ENCODE data around the gene PDE6C.

- TF ChIP-seq TAF1 (IDR thresholded peaks at IDR 0.05; ENCODE audit: borderline replicate concordance, insufficient read depth, low read length) (no peak), SIN3A (IDR thresholded peaks at IDR 0.05; ENCODE audit: borderline replicate concordance, insufficient read depth, low read length) (no peak), POLR2AphosphoS5 (IDR thresholded peaks at IDR 0.05; ENCODE audit: low read depth, low read length) (no peak), REST (IDR thresholded peaks at IDR 0.05; ENCODE audit: insufficient read depth in 1 of 2, low read depth in 2 of 2, low read length in 2 of 2) (no peak)
These were observed 75.4 kb downstream of the PDE6C start for GRCh38 chr10:93687737-93688136.
